Adrenal gland (tissue), 12 donors: Measurements from ENCODE around the gene AGAP1. TPM values are rescaled to one million over a fixed set of nuclear protein-coding genes. Genes with fewer than 3 reads are reported as not detected.

Experiments used
- DNase-seq, 7 donors: peaks; one replicate each; pipeline ENCODE4 v3.0.0-alpha.2; 2019 to 2020
- H3K27ac ChIP-seq, 5 donors: fragments of 200-600 bp; sonication (generic) in 4 of 5; 1 replicate in 3 of 5; 2 replicates in 2 of 5; pipeline versions ENCODE4 v1.5.1 to v1.8.0; 2016 to 2020; ENCODE audit warnings: mild to moderate bottlenecking in 1 of 5
- H3K27me3 ChIP-seq: fragments of 200-600 bp; 2 replicates; pipeline ENCODE4 v1.8.0; 2021
- H3K36me3 ChIP-seq, 2 donors: fragments of 200-600 bp; replicated peaks in 1 of 2; 1 replicate in 1 of 2; 2 replicates in 1 of 2; pipeline versions ENCODE4 v1.5.1 to v1.8.0; 2018 to 2022
- H3K4me1 ChIP-seq, 2 donors: fragments of 200-600 bp; replicated peaks in 1 of 2; 1 replicate in 1 of 2; 2 replicates in 1 of 2; pipeline versions ENCODE4 v1.5.1 to v1.8.0; 2018 to 2021
- H3K4me3 ChIP-seq, 4 donors: fragments of 200-600 bp; sonication (generic) in 3 of 4; one replicate each; pipeline ENCODE4 v1.5.1; 2016 to 2018
- H3K9me3 ChIP-seq, 3 donors: fragments of 200-600 bp; sonication (generic) in 1 of 3; replicated peaks in 1 of 3; 1 replicate in 2 of 3; 2 replicates in 1 of 3; pipeline versions ENCODE4 v1.5.1 to v1.8.0; 2016 to 2021
- CTCF ChIP-seq, 6 experiments: fragments of 450-650 bp in 4 of 6; fragments of 200-600 bp in 2 of 6; sonication (generic) in 1 of 6; IDR thresholded peaks; 1 replicate in 5 of 6; 2 replicates in 1 of 6; pipeline versions ENCODE4 v1.5.1 to v1.8.0; 2016 to 2021; ENCODE audit warnings: antibody characterized with exemption in 6 of 6, mild to moderate bottlenecking in 2 of 6, moderate library complexity in 1 of 6
- POLR2A ChIP-seq, 2 donors: fragments of 450-650 bp; IDR thresholded peaks; one replicate each; pipeline ENCODE4 v1.6.1; 2017; ENCODE audit warnings: antibody characterized with exemption in 2 of 2, mild to moderate bottlenecking in 2 of 2, moderate library complexity in 1 of 2
- WGBS, 4 donors: extraction: QIAGEN DNeasy Blood & Tissue Kit in 2 of 4; methylation state at CpG; one replicate each; pipeline versions ENCODE4 v1.1.5 to v1.1.7; 2013 to 2017; 5-methylcytosine and 5-hydroxymethylcytosine counted together
- intact Hi-C, 2 donors: fragments of 100-400 bp; cut with DNase I; formaldehyde crosslinking; loops; one replicate each; pipeline versions ENCODE4 v1.14.1 to v1.15.0; 2022 to 2023
- polyA plus RNA-seq, 3 donors: library from polyadenylated mRNA; stranded (reverse); fragments of 200-250 nt in 2 of 3; fragments of 350-450 nt in 1 of 3; fragmentation: Illumina TruSeq in 1 of 3; extraction: RNeasy Lipid Tissue Mini Kit (QIAGEN cat#74804) in 1 of 3; gene quantifications; one replicate each; pipeline ENCODE4 v1.2.3, GENCODE V29; 2013 to 2014
- total RNA-seq, 9 donors: library from RNA; depleted of rRNA in 4 of 9; stranded (reverse); fragments of >200 nt in 4 of 9; fragments of 120-200 nt in 1 of 9; fragmentation: NEBNext Ultra II Directional in 1 of 9; extraction: Animal tissue kit (Norgen Biotek cat#: 25700) in 1 of 9; gene quantifications; one replicate each; pipeline versions ENCODE4 v1.1.0 to v1.2.4, GENCODE V29; 2013 to 2023
- donor health status: healthy with polysubstance abuse.
- donor health status: Bipolar disorder and iron deficiency.
- donor health status: DM: yes; HTN: yes; CAD: no.
- donor health status: DM: no; HTN: no; CAD: no.
- donor health status: DM: no; HTN: no; CAD: no.
- donor health status: DM: yes; HTN: yes; CAD: no.

AGAP1 gene
- total and polyA plus RNA-seq, 12 donors = 5.3 to 29.6 (median 17.7) TPM

- Histone ChIP-seq H3K4me1 (no peaks in the 10 kb centered on the region), H3K4me3 (no peak overlapping the region), H3K27me3 (no peaks in the 10 kb centered on the region), H3K27ac (peak overlapping the region in 1 of 5 donors; percentile 6), H3K36me3 (no peaks in the 10 kb centered on the region), H3K9me3 (no peaks in the 10 kb centered on the region)
- 96 to 98% (median 97%) methylated on average over 7 to 11 of the region's 11 CpGs for WGBS, 4 donors
- TF ChIP-seq CTCF (IDR thresholded peaks at IDR 0.05) (no peak), POLR2A (IDR thresholded peaks at IDR 0.05) (no peak)
- no peak for DNase-seq
- intact Hi-C loops = no loop called here
Measured at GRCh38 chr2:235710933-235711332, 217.1 kb downstream of the AGAP1 start.

GRCh38 chr2:235711527-235711926, 217.7 kb downstream of the AGAP1 start:
- intact Hi-C loops = no loop called here
- TF ChIP-seq CTCF (IDR thresholded peaks at IDR 0.05) (no peak), POLR2A (IDR thresholded peaks at IDR 0.05) (no peak)
- Histone ChIP-seq H3K4me3 (no peak overlapping the region), H3K27ac (no peak overlapping the region), H3K27me3 (no peaks in the 10 kb centered on the region), H3K36me3 (no peaks in the 10 kb centered on the region), H3K9me3 (no peaks in the 10 kb centered on the region), H3K4me1 (no peaks in the 10 kb centered on the region)
- 63 to 84% (median 83%) methylated on average over 4 to 11 of the region's 11 CpGs for WGBS, 4 donors
- DNase-seq = no peak

- WGBS, 4 donors = 92 to 98% (median 97%) methylated on average over 5 to 6 of the region's 6 CpGs
- TF ChIP-seq POLR2A (IDR thresholded peaks at IDR 0.05) = no peak
- TF ChIP-seq CTCF (IDR thresholded peaks at IDR 0.05) = no peak
- Histone ChIP-seq H3K9me3 (no peaks in the 10 kb centered on the region), H3K27me3 (no peaks in the 10 kb centered on the region), H3K36me3 (no peaks in the 10 kb centered on the region), H3K27ac (no peak overlapping the region), H3K4me3 (no peak overlapping the region), H3K4me1 (no peaks in the 10 kb centered on the region)
- DNase-seq = no peak
- intact Hi-C loops = no loop called here
Measured at GRCh38 chr2:235712176-235712575, 218.3 kb downstream of the AGAP1 start.

GRCh38 chr2:235713189-235713588, 219.3 kb downstream of the AGAP1 start:
- Histone ChIP-seq H3K4me1 (no peaks in the 10 kb centered on the region), H3K27ac (no peak overlapping the region), H3K9me3 (no peaks in the 10 kb centered on the region), H3K36me3 (no peaks in the 10 kb centered on the region), H3K4me3 (no peak overlapping the region), H3K27me3 (no peaks in the 10 kb centered on the region)
- DNase-seq = no peak
- intact Hi-C loops = no loop called here
- WGBS, 4 donors = 84 to 89% (median 87%) methylated on average over 9 of the region's 9 CpGs
- TF ChIP-seq CTCF (IDR thresholded peaks at IDR 0.05) = no peak
- no peak for TF ChIP-seq POLR2A (IDR thresholded peaks at IDR 0.05)
